SK-N-SH treated with all-trans-retinoic acid at 6 μM for 48 hours (cell line): ENCODE measurements around the gene PFN2.

ENCODE experiments used
- ATAC-seq: fragments of 200-7000 bp; cut with Tn5 transposase; 3 replicates; pipeline ENCODE4 v1.9.1; 2020; ENCODE audit warnings: mild to moderate bottlenecking, moderate library complexity
- ARNTL ChIP-seq: fragments of 450-650 bp; formaldehyde crosslinking; IDR thresholded peaks from 2 replicates; pipeline ENCODE4 v1.5.0; 2020; ENCODE audit warnings: low read depth, mild to moderate bottlenecking, moderate library complexity, borderline replicate concordance
- CREB5 ChIP-seq: fragments of 250-450 bp; sonication (Bioruptor Pico); IDR thresholded peaks from 2 replicates; pipeline ENCODE4 v1.5.1; 2020; ENCODE audit warnings: low read depth, mild to moderate bottlenecking, moderate library complexity
- CSDC2 ChIP-seq: fragments of 250-450 bp; sonication (Bioruptor Pico); IDR thresholded peaks from 2 replicates; pipeline ENCODE4 v1.5.0; 2020; ENCODE audit warnings: mild to moderate bottlenecking, moderate library complexity
- CSRNP3 ChIP-seq: fragments of 250-450 bp; sonication (Bioruptor Pico); IDR thresholded peaks from 2 replicates; pipeline ENCODE4 v1.5.1; 2021; ENCODE audit warnings: mild to moderate bottlenecking, moderate library complexity
- ESRRG ChIP-seq: fragments of 250-450 bp; sonication (Bioruptor Pico); IDR thresholded peaks from 2 replicates; pipeline ENCODE4 v1.6.1; 2021; ENCODE audit warnings: mild to moderate bottlenecking
- GLIS3 ChIP-seq: fragments of 250-450 bp; sonication (Bioruptor Pico); IDR thresholded peaks from 2 replicates; pipeline ENCODE4 v1.5.0; 2020; ENCODE audit warnings: mild to moderate bottlenecking, moderate library complexity
- ISL1 ChIP-seq: fragments of 250-450 bp; sonication (Bioruptor Pico); IDR thresholded peaks from 2 replicates; pipeline ENCODE4 v2.1.2; 2022; ENCODE audit warnings: mild to moderate bottlenecking, moderate library complexity
- OSR1 ChIP-seq: fragments of 250-450 bp; sonication (Bioruptor Pico); IDR thresholded peaks from 2 replicates; pipeline ENCODE4 v1.8.0; 2022; ENCODE audit warnings: moderate library complexity, mild to moderate bottlenecking, inconsistent platforms
- PATZ1 ChIP-seq: fragments of 250-450 bp; sonication (Bioruptor Pico); IDR thresholded peaks from 2 replicates; pipeline ENCODE4 v1.8.0; 2020; ENCODE audit warnings: mild to moderate bottlenecking, moderate library complexity, borderline replicate concordance
- POU6F1 ChIP-seq: fragments of 250-450 bp; sonication (Bioruptor Pico); IDR thresholded peaks from 2 replicates; pipeline ENCODE4 v1.8.0; 2021; ENCODE audit warnings: low read depth, mild to moderate bottlenecking, moderate library complexity, borderline replicate concordance
- PPARA ChIP-seq: fragments of 250-450 bp; sonication (Bioruptor Pico); IDR thresholded peaks from 2 replicates; pipeline ENCODE4 v1.5.0; 2020; ENCODE audit warnings: mild to moderate bottlenecking, borderline replicate concordance
- TCF4 ChIP-seq: fragments of 250-450 bp; sonication (Bioruptor Pico); IDR thresholded peaks from 2 replicates; pipeline ENCODE4 v1.8.0; 2021; ENCODE audit warnings: mild to moderate bottlenecking, moderate library complexity, borderline replicate concordance
- TOX ChIP-seq: fragments of 250-450 bp; sonication (Bioruptor Pico); IDR thresholded peaks from 2 replicates; pipeline ENCODE4 v1.8.0; 2021; ENCODE audit warnings: mild to moderate bottlenecking, moderate library complexity, borderline replicate concordance
- TSHZ2 ChIP-seq: fragments of 250-450 bp; sonication (Bioruptor Pico); IDR thresholded peaks from 2 replicates; pipeline ENCODE4 v1.5.0; 2020; ENCODE audit warnings: mild to moderate bottlenecking, moderate library complexity
- ZFP3 ChIP-seq: fragments of 250-450 bp; sonication (Bioruptor Pico); IDR thresholded peaks from 2 replicates; pipeline ENCODE4 v1.5.0; 2020; ENCODE audit warnings: mild to moderate bottlenecking, moderate library complexity
- ZFP30 ChIP-seq: fragments of 450-650 bp; formaldehyde crosslinking; IDR thresholded peaks from 2 replicates; pipeline ENCODE4 v1.5.0; 2022; ENCODE audit warnings: mild to moderate bottlenecking, moderate library complexity
- ZNF70 ChIP-seq: fragments of 450-650 bp; formaldehyde crosslinking; IDR thresholded peaks from 2 replicates; pipeline ENCODE4 v1.5.0; 2020; ENCODE audit warnings: mild to moderate bottlenecking, moderate library complexity
- ZNF8 ChIP-seq: fragments of 450-650 bp; formaldehyde crosslinking; IDR thresholded peaks from 2 replicates; pipeline ENCODE4 v1.5.0; 2020; ENCODE audit warnings: mild to moderate bottlenecking, moderate library complexity

PFN2 gene

GRCh38 chr3:149971403-149972075, 844 bp upstream of the PFN2 start (continued):
- TF ChIP-seq PATZ1 (CRISPR knock-in tag) (no peak), TSHZ2 (no peak), ZNF8 (CRISPR knock-in tag) (no peak), CSDC2 (no peak), CSRNP3 (CRISPR knock-in tag) (no peak), GLIS3 (CRISPR knock-in tag) (no peak)

- peak; percentile 46 for ATAC-seq
Observed at GRCh38 chr3:149969940-149970715, 567 bp downstream of the PFN2 start.

More at GRCh38 chr3:149969940-149970715, 567 bp downstream of the PFN2 start:
- no peak for TF ChIP-seq ESRRG (CRISPR knock-in tag)
- no peak for TF ChIP-seq POU6F1 (CRISPR knock-in tag)
- no peak for TF ChIP-seq GLIS3 (CRISPR knock-in tag)
- no peak for TF ChIP-seq PPARA (CRISPR knock-in tag)
- no peak for TF ChIP-seq TSHZ2
- TF ChIP-seq PATZ1 (CRISPR knock-in tag) = no peak
- no peak for TF ChIP-seq ZFP30
- TF ChIP-seq ARNTL (CRISPR knock-in tag) = no peak
- TF ChIP-seq ZNF70 (CRISPR knock-in tag) = no peak
- no peak for TF ChIP-seq TCF4
- TF ChIP-seq OSR1 (CRISPR knock-in tag) = no peak
- no peak for TF ChIP-seq TOX (CRISPR knock-in tag)
- no peak for TF ChIP-seq ISL1 (CRISPR knock-in tag)
- no peak for TF ChIP-seq CREB5
- TF ChIP-seq ZFP3 (CRISPR knock-in tag) = no peak
- TF ChIP-seq CSRNP3 (CRISPR knock-in tag) = no peak
